Activated naive CD4-positive, alpha-beta T cell treated with anti-CD3 and anti-CD28 coated beads, Interleukin-2, amount 50 U/mL, for 24 hours (primary cell): ENCODE results near the gene MACROD2.

Source experiments
- H3K27ac Mint-ChIP-seq: one replicate; pipeline ENCODE4 v1.8.0; 2021; ENCODE audit warnings: mild to moderate bottlenecking, mixed read lengths
- H3K27me3 Mint-ChIP-seq: one replicate; pipeline ENCODE4 v1.8.0; 2021; ENCODE audit warnings: mixed read lengths
- H3K36me3 Mint-ChIP-seq: one replicate; pipeline ENCODE4 v1.8.0; 2021; ENCODE audit warnings: mixed read lengths
- H3K4me1 Mint-ChIP-seq: one replicate; pipeline ENCODE4 v1.8.0; 2021; ENCODE audit warnings: mixed read lengths
- H3K4me3 Mint-ChIP-seq: one replicate; pipeline ENCODE4 v1.8.0; 2021; ENCODE audit warnings: mild to moderate bottlenecking, mixed read lengths
- H3K9me3 Mint-ChIP-seq: one replicate; pipeline ENCODE4 v1.8.0; 2021; ENCODE audit warnings: mixed read lengths

MACROD2 gene

GRCh38 chr20:15256676-15257568 is 1261.6 kb downstream of the MACROD2 start:
- no peaks in the 10 kb centered on the region for H3K4me1 Mint-ChIP-seq
- no peak overlapping the region for H3K4me3 Mint-ChIP-seq
- H3K36me3 Mint-ChIP-seq = no peaks in the 10 kb centered on the region
- H3K27ac Mint-ChIP-seq = no peak overlapping the region
- H3K27me3 Mint-ChIP-seq = no peaks in the 10 kb centered on the region
- peaks cover 5% of the 10 kb centered on the region for H3K9me3 Mint-ChIP-seq

- H3K27me3 Mint-ChIP-seq = no peaks in the 10 kb centered on the region
- no peaks in the 10 kb centered on the region for H3K36me3 Mint-ChIP-seq
- no peak overlapping the region for H3K27ac Mint-ChIP-seq
- no peak overlapping the region for H3K4me3 Mint-ChIP-seq
- H3K9me3 Mint-ChIP-seq = peaks cover 5% of the 10 kb centered on the region
- H3K4me1 Mint-ChIP-seq = no peaks in the 10 kb centered on the region
These were observed 1262.2 kb downstream of the MACROD2 start for GRCh38 chr20:15257569-15257870.

GRCh38 chr20:15265581-15266309 is 1270.4 kb downstream of the MACROD2 start:
- Mint-ChIP-seq H3K4me1 (no peaks in the 10 kb centered on the region), H3K27me3 (no peaks in the 10 kb centered on the region), H3K9me3 (peaks cover 3% of the 10 kb centered on the region), H3K36me3 (no peaks in the 10 kb centered on the region), H3K27ac (no peak overlapping the region), H3K4me3 (no peak overlapping the region)

- Mint-ChIP-seq H3K4me3 (no peak overlapping the region), H3K9me3 (peaks cover 8% of the 10 kb centered on the region), H3K4me1 (no peaks in the 10 kb centered on the region), H3K36me3 (no peaks in the 10 kb centered on the region), H3K27ac (no peak overlapping the region), H3K27me3 (no peaks in the 10 kb centered on the region)
These were observed 1272.6 kb downstream of the MACROD2 start for GRCh38 chr20:15267935-15268334.

GRCh38 chr20:15278041-15278440 is 1282.7 kb downstream of the MACROD2 start:
- H3K27ac Mint-ChIP-seq = no peak overlapping the region
- no peaks in the 10 kb centered on the region for H3K4me1 Mint-ChIP-seq
- no peaks in the 10 kb centered on the region for H3K36me3 Mint-ChIP-seq
- H3K4me3 Mint-ChIP-seq = no peak overlapping the region
- peaks cover 18% of the 10 kb centered on the region for H3K9me3 Mint-ChIP-seq
- H3K27me3 Mint-ChIP-seq = no peaks in the 10 kb centered on the region

- H3K27ac Mint-ChIP-seq = no peak overlapping the region
- H3K4me1 Mint-ChIP-seq = no peaks in the 10 kb centered on the region
- no peaks in the 10 kb centered on the region for H3K27me3 Mint-ChIP-seq
- no peak overlapping the region for H3K4me3 Mint-ChIP-seq
- H3K9me3 Mint-ChIP-seq = peaks cover 10% of the 10 kb centered on the region
- H3K36me3 Mint-ChIP-seq = no peaks in the 10 kb centered on the region
These were observed 1292.0 kb downstream of the MACROD2 start for GRCh38 chr20:15287329-15287728.

DNA sequence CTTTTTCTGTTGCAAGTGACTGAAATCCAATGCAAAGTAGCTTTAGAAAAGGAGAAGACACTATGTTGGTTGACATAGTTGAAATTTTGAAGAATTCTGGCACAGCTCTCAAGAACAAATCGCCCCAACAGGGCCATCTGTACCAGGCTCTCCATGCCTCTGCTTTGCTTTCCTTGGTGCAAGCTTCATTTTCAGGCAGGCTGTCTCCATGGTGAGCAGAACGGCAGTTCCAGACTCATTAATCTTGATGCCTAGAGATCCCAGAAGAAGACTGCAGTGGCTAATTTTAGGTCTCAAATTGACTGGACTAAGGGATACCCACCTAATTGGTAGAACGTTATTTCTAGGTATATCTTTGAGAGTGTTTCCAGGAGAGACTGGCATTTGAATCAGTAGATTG is 1292.8 kb downstream of the MACROD2 start:
- H3K27me3 Mint-ChIP-seq = no peaks in the 10 kb centered on the region
- peaks cover 6% of the 10 kb centered on the region for H3K9me3 Mint-ChIP-seq
- H3K36me3 Mint-ChIP-seq = no peaks in the 10 kb centered on the region
- H3K4me1 Mint-ChIP-seq = no peaks in the 10 kb centered on the region
- H3K27ac Mint-ChIP-seq = no peak overlapping the region
- H3K4me3 Mint-ChIP-seq = no peak overlapping the region

DNA sequence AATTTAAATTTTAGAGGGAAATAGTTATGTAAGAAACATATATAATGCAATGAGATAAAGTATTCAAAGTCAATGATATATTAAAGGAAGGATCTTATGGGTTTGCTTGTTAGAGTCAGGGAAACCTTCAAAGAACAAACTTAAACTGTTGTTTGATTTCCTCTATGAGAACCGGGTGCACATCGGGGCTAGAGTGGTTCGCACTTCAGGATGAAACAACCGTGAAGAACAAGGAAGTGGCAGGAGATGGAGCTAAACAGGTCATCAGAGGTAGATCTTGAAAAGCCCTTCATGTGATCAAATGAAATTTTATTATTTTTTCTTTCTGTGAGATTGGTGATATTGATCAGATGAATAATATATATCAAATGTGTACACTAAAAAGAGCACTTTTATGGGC is 1294.0 kb downstream of the MACROD2 start:
- Mint-ChIP-seq H3K27ac (no peak overlapping the region), H3K27me3 (no peaks in the 10 kb centered on the region), H3K9me3 (peaks cover 1% of the 10 kb centered on the region), H3K4me1 (no peaks in the 10 kb centered on the region), H3K36me3 (no peaks in the 10 kb centered on the region), H3K4me3 (no peak overlapping the region)

DNA sequence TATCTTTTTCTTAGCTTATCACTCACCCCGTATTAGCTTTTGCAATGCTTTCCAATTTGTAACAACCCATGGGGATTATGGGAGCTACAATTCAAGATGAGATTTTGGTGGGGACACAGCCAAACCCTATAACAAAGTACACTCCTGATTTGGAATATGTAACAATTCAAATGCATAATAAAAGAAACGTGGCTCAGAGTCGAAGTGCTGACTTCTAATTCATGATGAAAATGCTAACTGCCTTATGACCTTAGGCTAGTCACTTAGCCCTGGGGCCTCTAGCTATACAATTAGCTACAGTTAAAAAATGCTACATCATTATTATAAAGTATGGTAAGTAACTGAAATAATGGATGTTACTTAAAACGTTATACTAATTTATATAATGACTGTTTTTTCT is 1297.1 kb downstream of the MACROD2 start:
- Mint-ChIP-seq H3K4me1 (no peaks in the 10 kb centered on the region), H3K36me3 (no peaks in the 10 kb centered on the region), H3K9me3 (peaks cover 4% of the 10 kb centered on the region), H3K27ac (no peak overlapping the region), H3K27me3 (no peaks in the 10 kb centered on the region), H3K4me3 (no peak overlapping the region)

GRCh38 chr20:15296422-15296821 is 1301.1 kb downstream of the MACROD2 start:
- no peaks in the 10 kb centered on the region for H3K27me3 Mint-ChIP-seq
- H3K4me1 Mint-ChIP-seq = no peaks in the 10 kb centered on the region
- no peaks in the 10 kb centered on the region for H3K36me3 Mint-ChIP-seq
- no peak overlapping the region for H3K4me3 Mint-ChIP-seq
- H3K27ac Mint-ChIP-seq = no peak overlapping the region
- peaks cover 4% of the 10 kb centered on the region for H3K9me3 Mint-ChIP-seq

GRCh38 chr20:15297059-15297875 is 1302.0 kb downstream of the MACROD2 start:
- H3K4me1 Mint-ChIP-seq = no peaks in the 10 kb centered on the region
- no peaks in the 10 kb centered on the region for H3K36me3 Mint-ChIP-seq
- H3K27ac Mint-ChIP-seq = no peak overlapping the region
- H3K4me3 Mint-ChIP-seq = no peak overlapping the region
- peaks cover 4% of the 10 kb centered on the region for H3K9me3 Mint-ChIP-seq
- no peaks in the 10 kb centered on the region for H3K27me3 Mint-ChIP-seq

DNA sequence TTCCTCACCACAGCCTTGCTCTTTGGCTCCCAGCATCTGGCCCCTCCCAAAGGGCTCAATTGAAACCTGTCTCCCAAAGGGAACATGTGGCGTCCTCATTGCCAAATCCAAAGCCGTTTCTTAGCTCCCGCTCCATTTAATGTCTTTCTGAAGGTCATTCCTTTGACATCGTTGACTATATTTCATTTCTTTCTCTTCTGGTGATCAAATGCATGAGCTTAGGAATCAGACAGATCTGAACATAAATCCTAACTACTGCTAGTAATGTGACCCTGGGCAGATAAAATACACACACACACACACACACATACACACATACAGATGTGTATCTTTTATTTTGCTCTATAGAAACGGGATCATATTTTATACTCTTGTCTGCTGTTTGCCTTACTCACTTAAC is 1306.8 kb downstream of the MACROD2 start:
- Mint-ChIP-seq H3K27me3 (no peaks in the 10 kb centered on the region), H3K27ac (no peak overlapping the region), H3K9me3 (peaks cover 8% of the 10 kb centered on the region), H3K4me3 (no peak overlapping the region), H3K4me1 (no peaks in the 10 kb centered on the region), H3K36me3 (no peaks in the 10 kb centered on the region)

DNA sequence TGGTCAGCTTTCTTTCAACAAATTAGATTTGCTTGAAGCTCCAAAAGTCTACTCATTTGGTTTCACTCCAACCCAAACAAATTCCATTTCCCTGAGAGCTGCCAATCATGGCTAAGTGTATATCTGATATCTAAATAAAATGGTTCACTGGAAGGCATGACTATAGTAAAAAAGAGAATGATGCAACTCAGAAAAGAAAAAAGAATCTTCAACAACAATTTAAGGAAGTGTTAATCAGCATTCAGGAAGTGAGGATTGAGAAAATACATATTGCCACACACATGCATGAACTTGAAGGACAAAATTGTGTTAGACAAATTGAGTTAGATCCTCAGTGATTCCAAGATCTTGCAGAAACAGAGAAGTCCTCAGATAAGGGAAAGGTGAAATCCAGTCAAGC is 1315.0 kb downstream of the MACROD2 start:
- H3K27ac Mint-ChIP-seq = no peak overlapping the region
- H3K4me3 Mint-ChIP-seq = no peak overlapping the region
- no peaks in the 10 kb centered on the region for H3K27me3 Mint-ChIP-seq
- no peaks in the 10 kb centered on the region for H3K4me1 Mint-ChIP-seq
- H3K9me3 Mint-ChIP-seq = no peaks in the 10 kb centered on the region
- no peaks in the 10 kb centered on the region for H3K36me3 Mint-ChIP-seq

- Mint-ChIP-seq H3K4me1 (no peaks in the 10 kb centered on the region), H3K36me3 (no peaks in the 10 kb centered on the region), H3K9me3 (no peaks in the 10 kb centered on the region), H3K27me3 (no peaks in the 10 kb centered on the region), H3K27ac (no peak overlapping the region), H3K4me3 (no peak overlapping the region)
These were observed 1321.2 kb downstream of the MACROD2 start for GRCh38 chr20:15316556-15316955.

- Mint-ChIP-seq H3K4me3 (no peak overlapping the region), H3K27me3 (no peaks in the 10 kb centered on the region), H3K4me1 (no peaks in the 10 kb centered on the region), H3K36me3 (no peaks in the 10 kb centered on the region), H3K27ac (no peak overlapping the region), H3K9me3 (no peaks in the 10 kb centered on the region)
These were observed 1322.4 kb downstream of the MACROD2 start for GRCh38 chr20:15317546-15318232.
